CD4-positive, alpha-beta memory T cell (primary cell): ENCODE data around the gene KCNIP1. TPM values are rescaled to one million over a fixed set of nuclear protein-coding genes. Genes with fewer than 3 reads are reported as not detected.

Experiments
- CTCF ChIA-PET: fragments of 350-600 bp; sonication (Branson Sonifier 250); formaldehyde crosslinking; loops from one replicate; lab custom pipeline; 2021; ENCODE audit warnings: inconsistent platforms; ENCODE audit not compliant: partially characterized antibody; lab: Charles Lee
- POLR2A ChIA-PET: fragments of 350-600 bp; sonication (Branson Sonifier 250); formaldehyde crosslinking; loops from one replicate; lab custom pipeline; 2021; ENCODE audit not compliant: partially characterized antibody; lab: Charles Lee
- DNase-seq, 5 donors: peaks; one replicate each; pipeline versions ENCODE4 v3.0.0 to v3.0.0-alpha.2; 2020 to 2022; ENCODE audit warnings: mixed read lengths in 1 of 5
- H3K27ac ChIP-seq: one replicate; pipeline ENCODE4 v1.7.0; 2013; ENCODE audit warnings: low read depth, low read length
- H3K27me3 ChIP-seq: 2 replicates; pipeline ENCODE4 v1.7.0; 2013; ENCODE audit warnings: mild to moderate bottlenecking, low read length, moderate library complexity; ENCODE audit not compliant: insufficient read depth
- H3K36me3 ChIP-seq: 2 replicates; pipeline ENCODE4 v1.7.0; 2013; ENCODE audit warnings: mild to moderate bottlenecking, low read length, moderate library complexity; ENCODE audit not compliant: insufficient read depth
- H3K4me1 ChIP-seq: 2 replicates; pipeline ENCODE4 v1.7.0; 2013; ENCODE audit warnings: mild to moderate bottlenecking, low read length, moderate library complexity; ENCODE audit not compliant: insufficient read depth
- H3K4me3 ChIP-seq, 2 donors: one replicate each; pipeline ENCODE4 v1.7.0; 2013; ENCODE audit warnings: low read length in 2 of 2, mild to moderate bottlenecking in 1 of 2
- H3K9me3 ChIP-seq, 2 donors: one replicate each; pipeline ENCODE4 v1.7.0; 2013; ENCODE audit warnings: low read length in 2 of 2, control low read depth in 1 of 2; ENCODE audit not compliant: control insufficient read depth in 1 of 2
- H3K27ac Mint-ChIP-seq, 7 donors: one replicate each; pipeline ENCODE4 v1.8.0; 2020 to 2021; ENCODE audit warnings: mixed read lengths in 7 of 7, mild to moderate bottlenecking in 6 of 7, inconsistent platforms in 3 of 7, moderate library complexity in 3 of 7
- H3K27me3 Mint-ChIP-seq, 2 donors: one replicate each; pipeline ENCODE4 v1.8.0; 2020 to 2021; ENCODE audit warnings: mixed read lengths in 2 of 2
- H3K36me3 Mint-ChIP-seq, 2 donors: one replicate each; pipeline ENCODE4 v1.8.0; 2020 to 2021; ENCODE audit warnings: mixed read lengths in 2 of 2, inconsistent platforms in 1 of 2, mild to moderate bottlenecking in 1 of 2
- H3K4me1 Mint-ChIP-seq, 4 donors: one replicate each; pipeline ENCODE4 v1.8.0; 2020 to 2021; ENCODE audit warnings: mixed read lengths in 4 of 4, mild to moderate bottlenecking in 1 of 4
- H3K4me3 Mint-ChIP-seq, 8 donors: one replicate each; pipeline ENCODE4 v1.8.0; 2020 to 2021; ENCODE audit warnings: mixed read lengths in 8 of 8, mild to moderate bottlenecking in 7 of 8, moderate library complexity in 6 of 8, inconsistent platforms in 3 of 8
- H3K9me3 Mint-ChIP-seq, 8 donors: one replicate each; pipeline ENCODE4 v1.8.0; 2020 to 2021; ENCODE audit warnings: mixed read lengths in 8 of 8, mild to moderate bottlenecking in 5 of 8, inconsistent platforms in 3 of 8, moderate library complexity in 1 of 8
- intact Hi-C: fragments of 100-400 bp; cut with micrococcal nuclease; formaldehyde crosslinking; loops from one replicate; pipeline ENCODE4 v1.15.1; 2023
- polyA plus RNA-seq, 2 donors: library from polyadenylated mRNA; unstranded; fragments of 300-500 nt; fragmentation: Illumina TruSeq; gene quantifications; one replicate each; pipeline ENCODE4 v1.2.3, GENCODE V29; 2021
- total RNA-seq, 2 experiments: library from RNA; stranded (reverse); gene quantifications; one replicate each; pipeline ENCODE4 v1.2.3, GENCODE V29; 2021

KCNIP1 gene
- total and polyA plus RNA-seq, 4 experiments from 2014 or later = not detected

DNA sequence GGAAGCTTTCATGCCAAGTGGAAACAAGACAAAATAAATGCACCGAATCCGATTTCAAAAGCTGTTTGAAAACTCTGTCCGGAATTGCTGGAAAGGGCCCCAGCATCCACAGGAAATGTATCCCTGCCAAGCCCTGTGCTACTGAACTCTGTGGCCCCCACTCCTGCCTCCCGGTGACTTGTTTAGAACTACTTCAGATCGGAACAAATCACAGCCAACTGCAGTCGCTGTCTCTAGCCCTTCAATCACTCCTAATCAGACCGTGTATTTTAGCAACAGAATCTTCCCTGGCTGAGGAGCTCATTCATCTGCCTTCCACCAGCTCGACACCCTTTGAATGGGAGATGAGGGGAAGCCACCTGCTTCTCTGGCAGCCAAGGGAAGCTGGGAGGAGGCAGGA, 94.1 kb downstream of the KCNIP1 start:
- intact Hi-C loops = no loop called here
- ChIA-PET POLR2A (no interaction called here), CTCF (no interaction called here)
- H3K27ac ChIP-seq = no peak overlapping the region
- no peak for DNase-seq
- no peak overlapping the region for H3K4me3 Mint-ChIP-seq
- H3K27me3 ChIP-seq = peaks cover 4% of the 10 kb centered on the region
- H3K4me1 ChIP-seq = no peaks in the 10 kb centered on the region
- H3K36me3 ChIP-seq = no peaks in the 10 kb centered on the region
- H3K4me1 Mint-ChIP-seq = no peaks in the 10 kb centered on the region
- no peaks in the 10 kb centered on the region for H3K36me3 Mint-ChIP-seq
- H3K4me3 ChIP-seq = no peak overlapping the region
- H3K27ac Mint-ChIP-seq = no peak overlapping the region
- H3K9me3 Mint-ChIP-seq = peaks cover 0 to 1% (median 0%) of the 10 kb centered on the region in 8 donors
- peaks cover 9 to 16% of the 10 kb centered on the region in 2 donors for H3K27me3 Mint-ChIP-seq
- H3K9me3 ChIP-seq = no peaks in the 10 kb centered on the region

DNA sequence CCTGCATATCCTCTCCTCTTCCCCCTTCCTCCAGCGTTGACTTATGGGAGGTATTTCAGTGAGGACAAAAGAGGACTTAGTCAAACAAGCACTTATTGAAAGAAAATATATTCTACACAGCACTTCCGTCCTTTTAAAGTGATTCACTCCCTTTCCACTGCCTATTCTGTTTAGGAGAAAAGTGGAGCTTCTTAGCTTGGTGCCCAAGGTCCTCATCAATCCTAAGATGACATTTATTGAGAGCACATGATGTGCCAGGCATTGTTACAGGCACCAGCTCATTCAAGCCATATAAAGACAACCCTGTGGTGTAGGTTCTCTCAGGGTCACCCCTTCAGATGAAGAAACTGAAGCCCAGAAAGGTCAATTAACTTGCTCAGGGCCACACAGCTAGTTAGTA, 95.9 kb downstream of the KCNIP1 start:
- CTCF ChIA-PET = no interaction called here
- Histone ChIP-seq H3K27me3 (peaks cover 4% of the 10 kb centered on the region), H3K27ac (no peak overlapping the region), H3K4me3 (no peak overlapping the region), H3K36me3 (no peaks in the 10 kb centered on the region), H3K4me1 (no peaks in the 10 kb centered on the region), H3K9me3 (no peaks in the 10 kb centered on the region)
- no peaks in the 10 kb centered on the region for H3K4me1 Mint-ChIP-seq
- H3K27ac Mint-ChIP-seq = no peak overlapping the region
- no peaks in the 10 kb centered on the region for H3K9me3 Mint-ChIP-seq
- no peak for DNase-seq
- peaks cover 9 to 13% of the 10 kb centered on the region in 2 donors for H3K27me3 Mint-ChIP-seq
- intact Hi-C loops = no loop called here
- no peaks in the 10 kb centered on the region for H3K36me3 Mint-ChIP-seq
- POLR2A ChIA-PET = no interaction called here
- H3K4me3 Mint-ChIP-seq = no peak overlapping the region

DNA sequence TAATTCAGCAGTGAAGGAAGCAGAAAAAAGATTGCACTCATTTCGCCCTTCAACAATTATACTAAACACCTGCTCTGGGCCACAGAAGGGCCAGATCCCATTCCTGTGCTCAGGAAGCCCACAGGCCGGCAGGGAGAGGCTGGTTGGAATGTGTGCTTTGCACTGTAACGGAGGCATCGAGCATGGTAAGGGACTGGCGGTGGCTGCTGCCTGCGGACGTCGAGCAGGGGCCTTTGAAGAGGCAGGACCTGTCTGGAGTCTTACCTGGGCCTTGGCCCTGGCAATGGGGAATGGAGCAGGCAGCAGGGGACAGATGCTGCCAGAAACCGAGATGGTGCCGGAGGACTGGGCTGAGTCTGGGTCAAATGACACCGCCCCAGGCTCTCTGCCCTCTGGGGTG, 97.8 kb downstream of the KCNIP1 start:
- Mint-ChIP-seq H3K27me3 (peaks cover 7 to 15% of the 10 kb centered on the region in 2 donors), H3K36me3 (no peaks in the 10 kb centered on the region)

DNA sequence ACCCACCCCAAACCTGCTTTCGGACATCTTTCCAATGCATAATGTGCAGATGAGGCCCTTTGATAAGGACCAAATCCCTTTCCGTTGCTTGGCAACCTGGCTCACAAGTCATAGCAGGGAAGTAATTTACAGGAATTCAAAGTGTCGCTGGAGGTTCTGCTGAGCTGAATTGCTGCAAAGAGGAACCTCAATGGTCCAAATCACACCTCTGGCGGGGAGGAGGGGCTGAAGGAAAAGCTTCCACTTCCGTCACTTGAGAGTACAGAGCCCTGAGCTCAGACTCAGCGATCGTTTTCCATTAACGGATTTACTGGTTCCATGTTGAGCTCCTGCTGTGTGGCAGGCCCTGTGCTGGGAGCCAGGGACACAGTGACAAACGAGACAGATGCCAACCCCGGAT, 99.3 kb downstream of the KCNIP1 start:
- no peaks in the 10 kb centered on the region for H3K36me3 ChIP-seq
- POLR2A ChIA-PET = no interaction called here
- Mint-ChIP-seq H3K9me3 (no peaks in the 10 kb centered on the region), H3K4me3 (no peak overlapping the region), H3K4me1 (no peaks in the 10 kb centered on the region), H3K27ac (no peak overlapping the region), H3K27me3 (peaks cover 6 to 14% of the 10 kb centered on the region in 2 donors), H3K36me3 (no peaks in the 10 kb centered on the region)
- no peak overlapping the region for H3K27ac ChIP-seq
- H3K4me1 ChIP-seq = no peaks in the 10 kb centered on the region
- no peak overlapping the region for H3K4me3 ChIP-seq
- intact Hi-C loops = no loop called here
- no peak for DNase-seq
- H3K9me3 ChIP-seq = no peaks in the 10 kb centered on the region
- CTCF ChIA-PET = no interaction called here
- peaks cover 2% of the 10 kb centered on the region for H3K27me3 ChIP-seq

More for the DNA sequence above, 97.8 kb downstream of the KCNIP1 start:
- Histone ChIP-seq H3K4me1 (no peaks in the 10 kb centered on the region), H3K9me3 (no peaks in the 10 kb centered on the region), H3K36me3 (no peaks in the 10 kb centered on the region), H3K4me3 (no peak overlapping the region), H3K27me3 (peaks cover 4% of the 10 kb centered on the region), H3K27ac (no peak overlapping the region)
- intact Hi-C loops = no loop called here
- CTCF ChIA-PET = no interaction called here
- no peak overlapping the region for H3K27ac Mint-ChIP-seq
- no peaks in the 10 kb centered on the region for H3K9me3 Mint-ChIP-seq
- POLR2A ChIA-PET = no interaction called here
- H3K4me1 Mint-ChIP-seq = no peaks in the 10 kb centered on the region
- no peak for DNase-seq
- no peak overlapping the region for H3K4me3 Mint-ChIP-seq

DNA sequence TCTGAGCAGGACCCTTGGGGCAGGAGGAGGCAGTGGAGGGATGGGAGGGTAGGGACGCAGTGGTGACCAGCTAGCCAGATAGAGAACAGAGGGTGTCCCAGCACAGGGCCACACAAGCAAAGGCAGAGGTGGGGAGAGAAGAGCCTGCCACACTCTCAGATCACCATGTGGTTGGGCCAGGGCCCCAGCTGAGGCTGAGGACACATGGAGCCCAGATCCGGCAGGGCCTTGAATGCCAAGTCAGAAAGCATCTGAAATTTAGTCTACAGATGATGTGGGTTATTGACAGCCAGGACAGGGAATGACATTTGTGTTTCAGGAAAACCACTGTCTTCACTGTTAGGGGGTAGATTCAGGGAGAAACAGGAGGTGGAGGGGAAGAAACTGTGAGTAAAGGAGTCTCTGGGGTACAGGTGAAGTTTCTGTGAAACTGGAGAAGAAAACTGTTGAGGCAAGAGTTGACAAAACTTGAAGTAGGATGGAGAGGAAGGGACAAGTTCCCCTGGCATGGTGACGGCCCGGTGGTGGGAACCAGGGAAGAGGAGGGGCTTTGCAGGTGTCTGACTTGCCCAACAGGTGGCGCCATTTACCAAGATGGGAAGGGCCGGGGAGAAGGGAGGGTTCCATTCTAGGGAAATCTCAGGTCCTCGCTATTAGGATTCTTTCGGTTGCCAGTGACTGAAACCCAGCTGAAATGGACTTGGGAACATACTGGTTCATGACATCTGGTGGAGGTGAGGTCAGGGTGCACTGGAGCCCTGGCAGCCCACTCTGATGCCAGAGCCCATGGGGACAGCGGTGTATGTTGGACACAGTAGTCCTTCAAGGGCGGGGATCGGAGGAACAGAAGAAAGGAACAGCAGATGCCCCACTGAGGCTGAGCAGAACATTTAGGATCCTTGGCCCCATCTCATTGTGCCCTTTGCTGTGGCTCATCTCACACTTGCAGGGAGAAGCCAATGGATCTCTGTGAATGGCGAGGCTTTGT, 100.1 kb downstream of the KCNIP1 start:
- no peaks in the 10 kb centered on the region for H3K4me1 Mint-ChIP-seq
- DNase-seq = peak in 1 of 5 donors; percentile 3
- no peaks in the 10 kb centered on the region for H3K9me3 Mint-ChIP-seq
- H3K9me3 ChIP-seq = no peaks in the 10 kb centered on the region
- H3K4me3 ChIP-seq = no peak overlapping the region
- H3K4me1 ChIP-seq = no peaks in the 10 kb centered on the region
- intact Hi-C loops = no loop called here
- H3K4me3 Mint-ChIP-seq = no peak overlapping the region
- no peak overlapping the region for H3K27ac Mint-ChIP-seq
- ChIA-PET CTCF (no interaction called here), POLR2A (no interaction called here)
- no peak overlapping the region for H3K27ac ChIP-seq
- H3K27me3 ChIP-seq = no peaks in the 10 kb centered on the region
- no peaks in the 10 kb centered on the region for H3K36me3 Mint-ChIP-seq
- H3K36me3 ChIP-seq = no peaks in the 10 kb centered on the region
- H3K27me3 Mint-ChIP-seq = peaks cover 6 to 12% of the 10 kb centered on the region in 2 donors

DNA sequence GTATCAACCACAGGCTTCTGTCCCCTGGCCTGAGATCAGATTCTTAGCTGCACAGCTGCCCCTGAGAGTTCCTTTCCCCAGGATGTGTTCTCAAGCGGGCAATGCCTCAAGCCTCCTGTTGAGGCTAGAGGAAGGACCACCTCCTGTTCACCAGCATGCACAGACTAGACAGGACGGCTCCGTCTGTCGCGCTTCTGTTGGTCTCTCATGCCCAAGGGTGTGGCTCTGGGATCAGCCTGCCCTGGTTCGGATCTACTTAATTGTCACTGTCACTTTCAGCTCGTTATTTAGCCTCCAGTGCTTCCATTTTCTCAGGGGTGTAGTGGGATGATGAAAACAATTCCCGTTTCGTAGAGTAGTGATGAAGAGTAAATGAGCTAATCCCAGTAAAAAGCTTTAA, 103.1 kb downstream of the KCNIP1 start:
- no peaks in the 10 kb centered on the region for H3K36me3 ChIP-seq
- no peak overlapping the region for H3K27ac ChIP-seq
- no peak for DNase-seq
- Mint-ChIP-seq H3K27me3 (peaks cover 1 to 10% of the 10 kb centered on the region in 2 donors), H3K4me1 (no peaks in the 10 kb centered on the region), H3K4me3 (no peak overlapping the region), H3K36me3 (no peaks in the 10 kb centered on the region), H3K27ac (peak overlapping the region in 1 of 7 donors; percentile 15), H3K9me3 (no peaks in the 10 kb centered on the region)
- POLR2A ChIA-PET = no interaction called here
- H3K4me1 ChIP-seq = no peaks in the 10 kb centered on the region
- no peak overlapping the region for H3K4me3 ChIP-seq
- H3K9me3 ChIP-seq = no peaks in the 10 kb centered on the region
- intact Hi-C loops = no loop called here
- H3K27me3 ChIP-seq = no peaks in the 10 kb centered on the region
- CTCF ChIA-PET = no interaction called here

DNA sequence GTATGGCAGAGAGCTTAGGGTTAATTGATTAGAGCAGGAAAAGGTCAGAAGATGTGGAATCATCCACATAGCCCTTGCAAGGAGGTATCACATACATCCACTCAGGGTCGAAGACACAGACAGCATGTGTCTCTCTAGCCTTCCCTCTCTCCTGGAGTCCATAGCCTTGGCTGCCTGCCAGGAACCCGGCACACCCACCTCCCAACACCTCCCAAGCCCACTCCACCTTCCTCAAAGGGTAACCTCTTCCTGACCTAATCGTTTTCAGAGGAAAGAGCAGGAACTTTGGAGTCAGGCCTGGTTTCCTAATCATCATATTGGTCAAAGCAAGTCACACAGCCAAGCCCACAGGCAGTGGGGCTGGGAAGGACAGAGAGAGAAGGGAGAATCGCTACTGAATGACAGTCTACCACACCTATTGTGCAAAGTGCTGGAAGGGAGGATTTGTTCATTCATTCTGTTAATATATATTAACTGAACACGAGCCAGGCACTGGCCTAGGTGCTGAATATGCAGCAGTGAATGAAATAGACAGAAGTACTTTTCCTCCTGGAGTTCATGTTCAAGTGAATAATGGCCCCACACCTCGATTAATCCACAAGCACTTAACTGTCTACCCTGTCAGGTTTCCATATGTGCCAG, 107.8 kb downstream of the KCNIP1 start:
- Histone ChIP-seq H3K36me3 (no peaks in the 10 kb centered on the region), H3K27ac (no peak overlapping the region), H3K4me3 (no peak overlapping the region), H3K9me3 (no peaks in the 10 kb centered on the region), H3K27me3 (no peaks in the 10 kb centered on the region), H3K4me1 (no peaks in the 10 kb centered on the region)
- H3K27me3 Mint-ChIP-seq = peaks cover 9 to 11% of the 10 kb centered on the region in 2 donors
- POLR2A ChIA-PET = no interaction called here
- CTCF ChIA-PET = no interaction called here
- no peak overlapping the region for H3K4me3 Mint-ChIP-seq
- no peak overlapping the region for H3K27ac Mint-ChIP-seq
- H3K4me1 Mint-ChIP-seq = no peaks in the 10 kb centered on the region
- H3K36me3 Mint-ChIP-seq = no peaks in the 10 kb centered on the region
- DNase-seq = no peak
- intact Hi-C loops = no loop called here
- no peaks in the 10 kb centered on the region for H3K9me3 Mint-ChIP-seq
